Esophagus squamous epithelium (tissue), 5 donors: ENCODE data around the gene BFSP2. TPM values are rescaled to one million over a fixed set of nuclear protein-coding genes. Genes with fewer than 3 reads are reported as not detected.

ENCODE experiments used
- DNase-seq: peaks from one replicate; lab custom pipeline; 2025; lab: John Stamatoyannopoulos, UW
- H3K27ac ChIP-seq, 4 donors: fragments of 200-600 bp; sonication (generic); one replicate each; pipeline ENCODE4 v1.5.1; 2016 to 2019; ENCODE audit warnings: mild to moderate bottlenecking in 1 of 4
- H3K27me3 ChIP-seq, 4 donors: fragments of 200-600 bp; sonication (generic); 1 replicate in 3 of 4; 2 replicates in 1 of 4; pipeline versions ENCODE4 v1.5.1 to v1.6.0; 2017 to 2021; ENCODE audit warnings: antibody characterized with exemption in 1 of 4
- H3K36me3 ChIP-seq, 3 donors: fragments of 200-600 bp; sonication (generic); one replicate each; pipeline ENCODE4 v1.5.1; 2016 to 2019
- H3K4me1 ChIP-seq, 3 donors: fragments of 200-600 bp; sonication (generic); one replicate each; pipeline ENCODE4 v1.5.1; 2017 to 2019
- H3K4me3 ChIP-seq, 4 donors: fragments of 200-600 bp; sonication (generic); 1 replicate in 3 of 4; 2 replicates in 1 of 4; pipeline ENCODE4 v1.5.1; 2016 to 2019; ENCODE audit warnings: mild to moderate bottlenecking in 2 of 4, moderate library complexity in 1 of 4
- H3K9me3 ChIP-seq, 3 donors: fragments of 200-600 bp; sonication (generic); one replicate each; pipeline ENCODE4 v1.5.1; 2016 to 2019
- POLR2A ChIP-seq, 4 donors: fragments of 450-650 bp; IDR thresholded peaks; one replicate each; pipeline ENCODE4 v1.6.1; 2017; ENCODE audit warnings: antibody characterized with exemption in 4 of 4, mild to moderate bottlenecking in 4 of 4, moderate library complexity in 3 of 4
- whole genome bisulfite sequencing, 2 donors: methylation state at CpG; one replicate each; pipeline ENCODE4 v1.1.5; 2018; 5-methylcytosine and 5-hydroxymethylcytosine counted together
- intact Hi-C: fragments of 100-400 bp; cut with DNase I; formaldehyde crosslinking; loops from one replicate; pipeline ENCODE4 v1.15.0; 2022
- total RNA-seq, 4 donors: library from RNA; depleted of rRNA; stranded (reverse); fragments of >200 nt; gene quantifications; one replicate each; pipeline ENCODE4 v1.1.0, GENCODE V29; 2016
- TF ChIP-seq, protein P1 (sequence below), 6 experiments: fragments of 450-650 bp in 4 of 6; fragments of 200-600 bp in 2 of 6; sonication (generic) in 2 of 6; IDR thresholded peaks; one replicate each; pipeline ENCODE4 v1.5.1; 2016 to 2019; ENCODE audit warnings: antibody characterized with exemption in 6 of 6, mild to moderate bottlenecking in 4 of 6, moderate library complexity in 4 of 6
- donor health status: DM: yes; HTN: yes; CAD: no.

The BFSP2 gene
- total RNA-seq, 4 donors from 2014 or later: not detected

DNA sequence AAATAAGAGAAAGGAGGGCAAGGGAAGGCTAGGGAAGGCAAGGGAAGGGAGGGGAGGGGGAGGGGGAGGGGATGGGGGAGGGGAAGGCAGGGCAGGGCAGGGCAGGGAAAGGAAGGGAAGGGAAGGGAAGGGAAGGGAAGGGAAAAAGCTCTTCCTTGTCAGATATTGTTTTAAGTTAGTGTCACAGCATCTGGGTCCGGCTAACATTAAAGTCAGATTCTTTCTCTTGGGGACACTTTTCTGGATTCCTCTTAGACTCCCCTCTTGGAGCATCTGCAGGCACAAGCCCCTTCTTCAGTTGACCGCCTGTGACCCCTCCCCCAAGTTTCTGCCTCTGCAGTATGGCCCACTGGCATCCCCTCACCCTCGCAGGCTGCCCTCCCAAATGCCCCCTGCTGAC lies 26.0 kb downstream of the BFSP2 start:
- Histone ChIP-seq H3K36me3 (no peaks in the 10 kb centered on the region), H3K9me3 (no peaks in the 10 kb centered on the region), H3K4me1 (peaks cover 0 to 18% (median 0%) of the 10 kb centered on the region in 3 donors), H3K27ac (no peak overlapping the region), H3K27me3 (peaks cover 0 to 18% (median 0%) of the 10 kb centered on the region in 4 donors), H3K4me3 (no peak overlapping the region)
- WGBS, 2 donors: 74% methylated on average over 3 of the region's 3 CpGs
- no peak for TF ChIP-seq POLR2A (IDR thresholded peaks at IDR 0.05)
- TF ChIP-seq, protein P1, sequence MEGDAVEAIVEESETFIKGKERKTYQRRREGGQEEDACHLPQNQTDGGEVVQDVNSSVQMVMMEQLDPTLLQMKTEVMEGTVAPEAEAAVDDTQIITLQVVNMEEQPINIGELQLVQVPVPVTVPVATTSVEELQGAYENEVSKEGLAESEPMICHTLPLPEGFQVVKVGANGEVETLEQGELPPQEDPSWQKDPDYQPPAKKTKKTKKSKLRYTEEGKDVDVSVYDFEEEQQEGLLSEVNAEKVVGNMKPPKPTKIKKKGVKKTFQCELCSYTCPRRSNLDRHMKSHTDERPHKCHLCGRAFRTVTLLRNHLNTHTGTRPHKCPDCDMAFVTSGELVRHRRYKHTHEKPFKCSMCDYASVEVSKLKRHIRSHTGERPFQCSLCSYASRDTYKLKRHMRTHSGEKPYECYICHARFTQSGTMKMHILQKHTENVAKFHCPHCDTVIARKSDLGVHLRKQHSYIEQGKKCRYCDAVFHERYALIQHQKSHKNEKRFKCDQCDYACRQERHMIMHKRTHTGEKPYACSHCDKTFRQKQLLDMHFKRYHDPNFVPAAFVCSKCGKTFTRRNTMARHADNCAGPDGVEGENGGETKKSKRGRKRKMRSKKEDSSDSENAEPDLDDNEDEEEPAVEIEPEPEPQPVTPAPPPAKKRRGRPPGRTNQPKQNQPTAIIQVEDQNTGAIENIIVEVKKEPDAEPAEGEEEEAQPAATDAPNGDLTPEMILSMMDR (IDR thresholded peaks at IDR 0.05): no peak
- intact Hi-C loops: loop anchor here (10.0 kb wide), 1 partner anchor 701 kb away; the partner anchor contains the start of gene NPHP3
- DNase-seq: no peak

DNA sequence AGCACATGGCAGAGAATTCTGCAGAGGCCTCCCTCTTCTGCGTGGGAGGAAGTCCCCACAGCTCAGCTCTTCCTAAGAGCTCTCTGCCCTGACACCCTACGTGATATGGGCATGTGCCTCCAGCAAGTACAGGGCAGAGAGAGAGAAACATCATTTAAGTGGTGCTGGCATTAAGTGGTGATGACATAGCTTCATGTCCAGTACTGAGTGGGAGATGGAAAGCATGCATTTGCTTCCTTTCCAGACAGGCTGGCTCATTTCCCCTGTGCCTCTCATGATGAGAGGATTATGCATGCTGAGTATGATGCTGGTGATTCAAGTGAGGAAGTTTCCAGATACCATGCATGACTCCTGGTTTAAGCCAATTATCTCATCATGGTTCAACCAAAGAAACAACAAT lies 26.9 kb downstream of the BFSP2 start:
- no peak overlapping the region for H3K27ac ChIP-seq
- 73 to 88% methylated on average over 1 to 2 of the region's 2 CpGs for WGBS, 2 donors
- H3K36me3 ChIP-seq: no peaks in the 10 kb centered on the region
- peaks cover 0 to 18% (median 0%) of the 10 kb centered on the region in 4 donors for H3K27me3 ChIP-seq
- no peak for TF ChIP-seq POLR2A (IDR thresholded peaks at IDR 0.05)
- intact Hi-C loops: loop anchor here (10.0 kb wide), 1 partner anchor 702 kb away; the partner anchor contains the start of gene NPHP3
- DNase-seq: no peak
- H3K4me3 ChIP-seq: no peak overlapping the region
- no peaks in the 10 kb centered on the region for H3K9me3 ChIP-seq
- peaks cover 0 to 18% (median 0%) of the 10 kb centered on the region in 3 donors for H3K4me1 ChIP-seq

DNA sequence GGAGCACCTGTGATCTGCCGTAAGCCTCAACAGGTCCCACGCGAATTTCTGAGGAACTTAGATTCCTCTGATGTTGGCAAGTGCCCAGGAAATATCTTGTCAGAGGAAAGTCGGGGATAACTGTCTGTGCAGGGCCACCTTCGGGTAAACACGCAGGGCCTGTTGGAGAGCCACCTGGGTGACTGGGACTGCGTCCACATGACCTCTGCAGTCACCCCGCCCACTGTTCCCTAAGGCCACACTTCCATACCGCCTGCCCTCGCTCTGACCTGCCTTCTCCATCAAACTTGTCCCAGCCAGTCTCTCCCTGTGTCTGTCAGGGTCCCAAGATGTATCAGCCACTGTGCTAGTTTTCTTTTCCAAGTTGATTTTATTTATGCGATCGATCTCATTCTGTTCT lies 28.7 kb downstream of the BFSP2 start:
- H3K36me3 ChIP-seq: no peaks in the 10 kb centered on the region
- no peak for DNase-seq
- no peak overlapping the region for H3K4me3 ChIP-seq
- no peaks in the 10 kb centered on the region for H3K9me3 ChIP-seq
- TF ChIP-seq, protein P1 (IDR thresholded peaks at IDR 0.05): no peak
- WGBS, 2 donors: 33 to 40% methylated on average over 11 to 12 of the region's 12 CpGs
- no peak overlapping the region for H3K27ac ChIP-seq
- intact Hi-C loops: loop anchor here (10.0 kb wide), 1 partner anchor 704 kb away; the partner anchor contains the start of gene NPHP3
- H3K27me3 ChIP-seq: peaks cover 0 to 12% (median 0%) of the 10 kb centered on the region in 4 donors
- H3K4me1 ChIP-seq: peaks cover 0 to 11% (median 0%) of the 10 kb centered on the region in 3 donors

DNA sequence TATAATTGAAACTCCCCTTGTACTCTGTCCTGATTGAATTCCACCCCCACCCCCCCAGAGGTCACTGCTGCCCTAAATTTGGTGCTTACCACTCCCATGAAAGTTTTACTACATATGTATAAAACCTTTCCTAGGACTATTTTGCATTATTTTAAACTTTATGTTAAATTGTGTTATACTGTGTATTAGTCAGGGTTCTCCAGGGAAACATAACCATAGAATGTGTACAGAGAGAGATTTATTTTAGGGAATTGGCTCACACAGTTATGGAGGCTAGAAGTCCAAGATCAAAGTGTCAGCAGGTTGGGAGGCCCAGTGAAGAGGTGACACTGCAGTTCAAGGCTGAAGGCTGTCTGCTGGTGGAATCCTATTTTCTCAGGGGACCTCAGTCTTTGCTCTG lies 29.2 kb downstream of the BFSP2 start:
- H3K9me3 ChIP-seq: no peaks in the 10 kb centered on the region
- intact Hi-C loops: loop anchor here (10.0 kb wide), 1 partner anchor 704 kb away; the partner anchor contains the start of gene NPHP3
- no peak for TF ChIP-seq POLR2A (IDR thresholded peaks at IDR 0.05)
- TF ChIP-seq, protein P1 (IDR thresholded peaks at IDR 0.05): no peak
- H3K27me3 ChIP-seq: peaks cover 0 to 12% (median 0%) of the 10 kb centered on the region in 4 donors
- H3K4me3 ChIP-seq: no peak overlapping the region
- peaks cover 0 to 6% (median 0%) of the 10 kb centered on the region in 3 donors for H3K4me1 ChIP-seq
- no peak for DNase-seq
- H3K36me3 ChIP-seq: no peaks in the 10 kb centered on the region
- no peak overlapping the region for H3K27ac ChIP-seq

DNA sequence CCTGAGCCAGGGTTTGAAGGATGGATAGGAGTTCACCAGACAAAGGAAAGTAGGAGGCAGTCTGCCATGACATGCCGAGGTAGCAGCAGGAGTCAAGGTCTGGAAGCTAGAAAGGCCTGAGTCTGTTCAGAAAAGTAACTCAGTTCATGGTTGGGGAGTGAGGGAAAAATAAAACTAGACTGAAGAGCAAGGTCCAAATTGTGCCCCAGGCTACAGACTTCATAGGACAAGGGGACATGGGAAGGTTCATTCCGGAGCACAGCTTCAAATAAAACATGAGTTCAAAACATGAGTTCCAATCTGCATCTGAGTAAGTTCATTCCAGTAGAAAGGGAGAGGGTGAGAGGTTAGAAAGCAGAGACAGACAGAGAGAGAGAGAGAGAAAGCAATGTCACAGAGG lies 39.7 kb downstream of the BFSP2 start:
- Histone ChIP-seq H3K27ac (no peak overlapping the region), H3K4me1 (peaks cover 0 to 25% (median 4%) of the 10 kb centered on the region in 3 donors), H3K9me3 (no peaks in the 10 kb centered on the region), H3K4me3 (no peak overlapping the region), H3K36me3 (no peaks in the 10 kb centered on the region), H3K27me3 (no peaks in the 10 kb centered on the region)
- TF ChIP-seq POLR2A (IDR thresholded peaks at IDR 0.05): no peak
- TF ChIP-seq, protein P1 (IDR thresholded peaks at IDR 0.05): no peak
- WGBS, 2 donors: 90 to 95% methylated on average over 2 of the region's 2 CpGs
- intact Hi-C loops: no loop called here
- DNase-seq: no peak
